M059J (cell line): ENCODE data around the gene NCOR1. TPM values are rescaled to one million over a fixed set of nuclear protein-coding genes. Genes with fewer than 3 reads are reported as not detected.

Experiments used
- total RNA-seq: library from RNA; depleted of rRNA; stranded (reverse); fragments of >200 nt; shearing (Covaris generic); gene quantifications from 2 replicates; pipeline ENCODE4 v1.2.3, GENCODE V29; 2014; rRNA removed

The NCOR1 gene
- total RNA-seq, 1 experiment from 2014 or later = 77.5 TPM

Other genes starting within 250 kb of the NCOR1 start
- gene ZSWIM7, start 215.8 kb downstream of the NCOR1 start, total RNA-seq = 25.3 and 26.5 TPM in 2 replicates
- 20.6 and 23.7 TPM in 2 replicates for gene TTC19, start 215.7 kb downstream of the NCOR1 start, total RNA-seq
- 6.3 and 11.7 TPM in 2 replicates for gene PIGL, start 1.7 kb upstream of the NCOR1 start, total RNA-seq
- 9.2 and 10.5 TPM in 2 replicates for gene CENPV, start 137.9 kb upstream of the NCOR1 start, total RNA-seq
- gene UBB, start 165.6 kb upstream of the NCOR1 start, total RNA-seq = 1,843 and 2,251 TPM in 2 replicates
- 2.5 and 4.1 TPM in 2 replicates for gene TRPV2, start 200.0 kb upstream of the NCOR1 start, total RNA-seq